ENCODE measurements around the gene CDC42BPG. TPM values are rescaled to one million over a fixed set of nuclear protein-coding genes. Genes with fewer than 3 reads are reported as not detected.

The CDC42BPG gene
- total RNA-seq, 1 experiment from 2014 or later = 14.5 TPM

DNA sequence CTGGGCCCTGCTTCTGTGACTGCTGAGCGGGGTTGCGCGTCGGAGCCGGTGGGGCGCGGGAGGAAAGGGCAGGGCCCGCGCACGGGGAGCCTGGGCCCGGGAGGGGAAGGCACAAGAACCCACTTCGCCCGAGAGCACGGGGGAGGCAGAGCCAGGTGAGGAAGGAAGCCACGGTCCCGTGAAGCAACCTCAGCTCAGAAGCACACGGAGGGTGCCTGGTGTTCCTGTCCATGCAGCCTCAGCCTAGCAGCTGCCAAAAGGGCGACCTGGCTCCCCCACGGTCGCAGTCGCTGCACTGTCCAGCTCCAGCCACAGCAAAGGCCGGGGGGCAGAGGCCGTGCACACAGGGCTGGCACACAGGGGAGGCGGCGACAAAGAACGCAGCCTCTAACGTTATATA, 9.3 kb upstream of the CDC42BPG start:
- Histone ChIP-seq H3K79me2 (ENCODE audit: low read length) (peaks cover 44% of the 10 kb centered on the region), H3K27ac (ENCODE audit: low read length) (peak overlapping the region; percentile 96), H3K4me1 (ENCODE audit: insufficient read depth, low read length) (peaks cover 60% of the 10 kb centered on the region), H3K9me2 (replicated peaks; ENCODE audit: low read length) (no peaks in the 10 kb centered on the region), H2AFZ (ENCODE audit: low read length) (no peak overlapping the region), H3K4me2 (ENCODE audit: low read length) (peak overlapping the region; percentile 75; the same call in 1 of the 2 replicates), H3K4me3 (ENCODE audit: low read length) (no peak overlapping the region), H3K36me3 (ENCODE audit: low read depth, low read length) (peaks cover 43% of the 10 kb centered on the region), H3K27me3 (ENCODE audit: low read length) (no peaks in the 10 kb centered on the region), H3F3A (ENCODE audit: low read length, unreplicated experiment) (peaks cover 4% of the 10 kb centered on the region), H4K20me1 (ENCODE audit: low read length) (no peaks in the 10 kb centered on the region), H3K9ac (ENCODE audit: low read length) (no peak overlapping the region), H3K9me3 (ENCODE audit: low read length) (no peaks in the 10 kb centered on the region)
- ChIA-PET CTCF (no interaction called here), POLR2A (ENCODE audit: unreplicated experiment) (interaction anchor here (0.6 kb wide), 1 partner anchor 18 kb away, joined by 5 read pairs; no protein-coding TSS in a partner anchor)
- TF ChIP-seq, protein P1, sequence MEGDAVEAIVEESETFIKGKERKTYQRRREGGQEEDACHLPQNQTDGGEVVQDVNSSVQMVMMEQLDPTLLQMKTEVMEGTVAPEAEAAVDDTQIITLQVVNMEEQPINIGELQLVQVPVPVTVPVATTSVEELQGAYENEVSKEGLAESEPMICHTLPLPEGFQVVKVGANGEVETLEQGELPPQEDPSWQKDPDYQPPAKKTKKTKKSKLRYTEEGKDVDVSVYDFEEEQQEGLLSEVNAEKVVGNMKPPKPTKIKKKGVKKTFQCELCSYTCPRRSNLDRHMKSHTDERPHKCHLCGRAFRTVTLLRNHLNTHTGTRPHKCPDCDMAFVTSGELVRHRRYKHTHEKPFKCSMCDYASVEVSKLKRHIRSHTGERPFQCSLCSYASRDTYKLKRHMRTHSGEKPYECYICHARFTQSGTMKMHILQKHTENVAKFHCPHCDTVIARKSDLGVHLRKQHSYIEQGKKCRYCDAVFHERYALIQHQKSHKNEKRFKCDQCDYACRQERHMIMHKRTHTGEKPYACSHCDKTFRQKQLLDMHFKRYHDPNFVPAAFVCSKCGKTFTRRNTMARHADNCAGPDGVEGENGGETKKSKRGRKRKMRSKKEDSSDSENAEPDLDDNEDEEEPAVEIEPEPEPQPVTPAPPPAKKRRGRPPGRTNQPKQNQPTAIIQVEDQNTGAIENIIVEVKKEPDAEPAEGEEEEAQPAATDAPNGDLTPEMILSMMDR (conservative IDR thresholded peaks at IDR 0.05; ENCODE audit: low read depth, low read length) = no peak
- TF ChIP-seq EZH2phosphoT487 (IDR thresholded peaks at IDR 0.05; ENCODE audit: borderline replicate concordance, low read length) (no peak), EZH2 (IDR thresholded peaks at IDR 0.05; ENCODE audit: low read length, unreplicated experiment) (no peak)
- ATAC-seq (no peak), DNase-seq (no peak)
- intact Hi-C loops (cut with micrococcal nuclease) = loop anchor here (2.0 kb wide), 1 partner anchor 25 kb away; the partner anchor contains the start of gene EHD1
- BruUV-seq (replicated peaks) = no TSS peak

DNA sequence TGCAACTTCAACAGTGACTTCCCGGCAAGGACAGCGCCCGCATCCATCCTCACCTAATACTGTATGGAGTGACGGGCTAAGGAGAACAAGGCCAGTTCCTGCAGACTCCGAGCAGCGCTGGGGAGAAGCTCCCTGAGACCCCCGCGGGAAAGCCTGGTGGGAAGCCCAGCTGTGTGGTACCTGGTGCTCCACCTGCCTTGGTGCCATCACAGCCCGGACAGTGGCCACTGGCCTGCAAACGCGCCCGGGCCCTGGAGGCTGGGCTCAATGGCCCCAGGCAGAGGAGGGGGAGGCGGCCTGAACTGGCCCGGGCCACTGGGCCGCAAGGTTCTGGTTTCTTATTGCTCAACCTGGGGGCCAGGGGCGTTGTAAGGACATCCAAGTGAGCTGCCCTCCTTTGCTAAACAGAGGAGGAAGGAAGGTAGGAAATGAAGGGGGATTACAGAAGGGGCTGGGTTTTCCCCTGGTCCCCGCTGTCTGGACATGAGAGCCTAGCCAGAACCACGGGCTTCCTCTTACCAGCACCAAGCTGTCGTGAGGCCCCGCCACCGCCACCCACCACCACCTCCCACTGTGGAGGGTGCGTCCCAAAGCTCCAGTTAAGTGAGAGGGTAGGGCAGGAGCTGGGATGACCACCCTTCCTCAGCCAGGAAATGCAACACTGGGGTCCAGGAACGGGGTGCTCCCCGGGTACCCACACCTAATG, 8.5 kb upstream of the CDC42BPG start:
- peaks cover 41% of the 10 kb centered on the region for H3K79me2 ChIP-seq (ENCODE audit: low read length)
- TF ChIP-seq EZH2 (IDR thresholded peaks at IDR 0.05; ENCODE audit: low read length, unreplicated experiment) (no peak), EZH2phosphoT487 (IDR thresholded peaks at IDR 0.05; ENCODE audit: borderline replicate concordance, low read length) (no peak)
- TF ChIP-seq, protein P1 (conservative IDR thresholded peaks at IDR 0.05; ENCODE audit: low read depth, low read length) = no peak
- peaks cover 61% of the 10 kb centered on the region for H3K4me1 ChIP-seq (ENCODE audit: insufficient read depth, low read length)
- ATAC-seq (no peak), DNase-seq (no peak)
- H2AFZ ChIP-seq (ENCODE audit: low read length) = no peak overlapping the region
- H3K4me3 ChIP-seq (ENCODE audit: low read length) = no peak overlapping the region
- intact Hi-C loops (cut with micrococcal nuclease) = no loop called here
- peaks cover 38% of the 10 kb centered on the region for H3K36me3 ChIP-seq (ENCODE audit: low read depth, low read length)
- no peaks in the 10 kb centered on the region for H4K20me1 ChIP-seq (ENCODE audit: low read length)
- peak overlapping the region; percentile 96 for H3K27ac ChIP-seq (ENCODE audit: low read length)
- no peaks in the 10 kb centered on the region for H3K9me3 ChIP-seq (ENCODE audit: low read length)
- ChIA-PET POLR2A (ENCODE audit: unreplicated experiment) (interaction anchor here (0.6 kb wide), 1 partner anchor 17 kb away, joined by 5 read pairs; no protein-coding TSS in a partner anchor), CTCF (interaction anchor here (0.5 kb wide), 1 partner anchor 264 kb away, joined by 3 read pairs; the partner anchor contains the start of gene ZNHIT2)
- no peak overlapping the region for H3K4me2 ChIP-seq (ENCODE audit: low read length)
- BruUV-seq (replicated peaks) = no TSS peak
- no peak overlapping the region for H3K9ac ChIP-seq (ENCODE audit: low read length)
- peaks cover 4% of the 10 kb centered on the region for H3F3A ChIP-seq (ENCODE audit: low read length, unreplicated experiment)
- H3K9me2 ChIP-seq (replicated peaks; ENCODE audit: low read length) = no peaks in the 10 kb centered on the region
- no peaks in the 10 kb centered on the region for H3K27me3 ChIP-seq (ENCODE audit: low read length)

DNA sequence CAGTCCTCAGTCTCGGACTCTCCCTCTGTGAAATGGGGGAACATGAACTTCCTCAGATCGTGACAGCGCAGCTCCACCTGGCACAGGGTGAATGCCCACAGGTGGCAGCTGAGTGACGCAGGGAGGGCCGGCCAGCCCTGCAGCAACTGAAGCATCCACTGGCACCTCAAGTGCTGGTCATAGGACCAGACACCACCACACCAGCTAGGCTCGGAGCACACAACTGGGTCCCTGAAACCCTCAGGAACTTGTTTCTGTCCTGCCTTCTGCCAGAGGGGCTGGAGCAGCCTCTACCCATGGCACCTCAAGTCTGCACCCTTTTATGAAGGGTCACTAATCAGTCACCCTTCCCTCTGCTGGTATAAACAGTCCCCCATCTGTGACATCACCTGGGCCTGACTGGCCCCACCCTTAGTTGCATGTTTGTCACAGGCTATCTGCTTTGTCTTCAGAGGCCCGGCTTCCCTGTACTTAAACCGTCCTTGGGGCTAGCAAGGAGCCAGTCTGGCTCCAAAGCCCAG, 7.4 kb upstream of the CDC42BPG start:
- Histone ChIP-seq H2AFZ (ENCODE audit: low read length) (no peak overlapping the region), H3K9me3 (ENCODE audit: low read length) (no peaks in the 10 kb centered on the region), H3K4me1 (ENCODE audit: insufficient read depth, low read length) (peaks cover 55% of the 10 kb centered on the region), H4K20me1 (ENCODE audit: low read length) (no peaks in the 10 kb centered on the region), H3K4me3 (ENCODE audit: low read length) (no peak overlapping the region), H3K9me2 (replicated peaks; ENCODE audit: low read length) (no peaks in the 10 kb centered on the region), H3K36me3 (ENCODE audit: low read depth, low read length) (peaks cover 33% of the 10 kb centered on the region), H3K79me2 (ENCODE audit: low read length) (peaks cover 35% of the 10 kb centered on the region), H3K27ac (ENCODE audit: low read length) (no peak overlapping the region), H3K27me3 (ENCODE audit: low read length) (no peaks in the 10 kb centered on the region), H3F3A (ENCODE audit: low read length, unreplicated experiment) (no peaks in the 10 kb centered on the region), H3K9ac (ENCODE audit: low read length) (no peak overlapping the region), H3K4me2 (ENCODE audit: low read length) (no peak overlapping the region)
- intact Hi-C loops (cut with micrococcal nuclease) = no loop called here
- BruUV-seq (replicated peaks) = no TSS peak
- no peak for DNase-seq
- POLR2A ChIA-PET (ENCODE audit: unreplicated experiment) = no interaction called here
- ATAC-seq = no peak
- CTCF ChIA-PET = no interaction called here
- TF ChIP-seq, protein P1 (conservative IDR thresholded peaks at IDR 0.05; ENCODE audit: low read depth, low read length) = no peak
- TF ChIP-seq EZH2 (IDR thresholded peaks at IDR 0.05; ENCODE audit: low read length, unreplicated experiment) (no peak), EZH2phosphoT487 (IDR thresholded peaks at IDR 0.05; ENCODE audit: borderline replicate concordance, low read length) (no peak)

Measured in PC-3 (cell line).